ENCODE results near the gene GEMIN5. TPM values are rescaled to one million over a fixed set of nuclear protein-coding genes. Genes with fewer than 3 reads are reported as not detected.
"Not testable (repeated sequence)": the region's sequence is repeated elsewhere in the genome, so short reads cannot be mapped to it uniquely, and the experiment has no call there.

The GEMIN5 gene, protein sequence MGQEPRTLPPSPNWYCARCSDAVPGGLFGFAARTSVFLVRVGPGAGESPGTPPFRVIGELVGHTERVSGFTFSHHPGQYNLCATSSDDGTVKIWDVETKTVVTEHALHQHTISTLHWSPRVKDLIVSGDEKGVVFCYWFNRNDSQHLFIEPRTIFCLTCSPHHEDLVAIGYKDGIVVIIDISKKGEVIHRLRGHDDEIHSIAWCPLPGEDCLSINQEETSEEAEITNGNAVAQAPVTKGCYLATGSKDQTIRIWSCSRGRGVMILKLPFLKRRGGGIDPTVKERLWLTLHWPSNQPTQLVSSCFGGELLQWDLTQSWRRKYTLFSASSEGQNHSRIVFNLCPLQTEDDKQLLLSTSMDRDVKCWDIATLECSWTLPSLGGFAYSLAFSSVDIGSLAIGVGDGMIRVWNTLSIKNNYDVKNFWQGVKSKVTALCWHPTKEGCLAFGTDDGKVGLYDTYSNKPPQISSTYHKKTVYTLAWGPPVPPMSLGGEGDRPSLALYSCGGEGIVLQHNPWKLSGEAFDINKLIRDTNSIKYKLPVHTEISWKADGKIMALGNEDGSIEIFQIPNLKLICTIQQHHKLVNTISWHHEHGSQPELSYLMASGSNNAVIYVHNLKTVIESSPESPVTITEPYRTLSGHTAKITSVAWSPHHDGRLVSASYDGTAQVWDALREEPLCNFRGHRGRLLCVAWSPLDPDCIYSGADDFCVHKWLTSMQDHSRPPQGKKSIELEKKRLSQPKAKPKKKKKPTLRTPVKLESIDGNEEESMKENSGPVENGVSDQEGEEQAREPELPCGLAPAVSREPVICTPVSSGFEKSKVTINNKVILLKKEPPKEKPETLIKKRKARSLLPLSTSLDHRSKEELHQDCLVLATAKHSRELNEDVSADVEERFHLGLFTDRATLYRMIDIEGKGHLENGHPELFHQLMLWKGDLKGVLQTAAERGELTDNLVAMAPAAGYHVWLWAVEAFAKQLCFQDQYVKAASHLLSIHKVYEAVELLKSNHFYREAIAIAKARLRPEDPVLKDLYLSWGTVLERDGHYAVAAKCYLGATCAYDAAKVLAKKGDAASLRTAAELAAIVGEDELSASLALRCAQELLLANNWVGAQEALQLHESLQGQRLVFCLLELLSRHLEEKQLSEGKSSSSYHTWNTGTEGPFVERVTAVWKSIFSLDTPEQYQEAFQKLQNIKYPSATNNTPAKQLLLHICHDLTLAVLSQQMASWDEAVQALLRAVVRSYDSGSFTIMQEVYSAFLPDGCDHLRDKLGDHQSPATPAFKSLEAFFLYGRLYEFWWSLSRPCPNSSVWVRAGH (N-terminal part only)
- 22.6 and 27.3 TPM in 2 replicates for total RNA-seq (2014; rRNA removed)
- 7.9 TPM for polyA plus RNA-seq (2012)

- DNase-seq (ENCODE audit: low read depth): peak; percentile 80
Observed at GRCh38 chr5:154937718-154938466, at the start of gene GEMIN5. Gene GEMIN5 (minus strand): TSS chr5:154938211. CDS start chr5:154938133, 78 bp downstream.

GRCh38 chr5:154986151-154986550 lies 48.1 kb upstream of the GEMIN5 start:
- peak; percentile 81 for DNase-seq (ENCODE audit: low read depth)

DNA sequence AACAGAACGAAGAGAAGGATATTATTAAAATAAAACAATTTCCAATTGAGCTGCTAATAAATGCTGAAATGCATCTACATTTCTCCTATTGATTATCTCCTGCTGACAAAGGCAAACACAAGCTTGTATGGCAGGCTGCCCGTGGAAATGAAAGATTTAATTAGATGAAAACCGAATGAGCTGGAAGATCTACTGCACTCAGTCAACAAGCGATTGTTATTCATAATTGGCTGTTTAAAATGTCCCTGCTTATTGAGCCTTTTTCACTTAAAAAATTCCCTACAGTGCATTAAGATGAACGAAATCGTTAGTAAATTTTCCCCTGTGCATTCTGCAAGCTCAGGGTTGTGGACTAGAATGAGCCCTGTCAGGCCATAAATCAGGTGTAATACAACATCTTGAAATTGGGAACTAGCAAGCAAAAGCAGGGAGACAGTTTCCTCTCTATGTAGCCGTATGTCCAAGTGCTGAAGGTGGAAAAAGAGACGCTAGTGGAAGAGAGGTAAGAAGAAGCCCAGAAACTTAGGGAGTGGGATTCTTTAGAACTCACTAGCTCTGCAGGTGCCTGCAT lies 47.0 kb upstream of the GEMIN5 start:
- no peak for DNase-seq (ENCODE audit: low read depth)

DNA sequence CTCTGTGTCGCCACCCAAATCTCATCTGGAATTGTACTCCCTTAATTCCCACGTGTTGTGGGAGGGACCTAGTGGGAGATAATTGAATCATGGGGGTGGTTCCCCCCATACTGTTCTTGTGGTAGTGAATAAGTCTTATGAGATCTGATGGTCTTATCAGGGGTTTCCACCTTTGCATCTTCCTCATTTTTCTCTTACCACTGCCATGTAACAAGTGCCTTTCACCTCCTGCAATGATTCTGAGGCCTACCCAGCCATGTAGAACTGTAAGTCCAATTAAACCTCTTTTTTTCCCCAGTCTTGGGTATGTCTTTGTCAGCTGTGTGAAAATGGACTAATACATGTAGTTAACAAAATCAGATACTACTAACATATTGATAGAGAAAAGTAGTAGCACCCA lies 40.3 kb upstream of the GEMIN5 start:
- DNase-seq (ENCODE audit: low read depth): not testable (repeated sequence)

DNA sequence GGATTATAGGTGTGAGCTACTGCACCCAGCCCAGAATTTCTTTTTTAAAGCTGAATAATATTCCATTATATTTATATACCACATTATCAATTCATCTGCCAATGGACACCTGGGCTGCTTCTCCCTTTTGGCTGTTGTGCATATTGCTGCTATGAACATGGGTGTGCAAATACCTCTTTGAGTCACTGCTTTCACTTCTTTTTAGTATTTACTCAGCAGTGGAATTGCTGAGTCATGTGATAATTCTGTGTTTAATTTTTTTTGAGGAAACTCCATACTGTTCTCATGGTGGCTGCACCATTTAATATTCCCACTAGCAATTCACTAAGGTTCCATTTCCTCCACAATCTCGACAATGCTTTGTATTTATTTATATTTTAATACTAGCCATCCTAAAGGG lies 39.4 kb upstream of the GEMIN5 start:
- DNase-seq (ENCODE audit: low read depth): no peak

DNA sequence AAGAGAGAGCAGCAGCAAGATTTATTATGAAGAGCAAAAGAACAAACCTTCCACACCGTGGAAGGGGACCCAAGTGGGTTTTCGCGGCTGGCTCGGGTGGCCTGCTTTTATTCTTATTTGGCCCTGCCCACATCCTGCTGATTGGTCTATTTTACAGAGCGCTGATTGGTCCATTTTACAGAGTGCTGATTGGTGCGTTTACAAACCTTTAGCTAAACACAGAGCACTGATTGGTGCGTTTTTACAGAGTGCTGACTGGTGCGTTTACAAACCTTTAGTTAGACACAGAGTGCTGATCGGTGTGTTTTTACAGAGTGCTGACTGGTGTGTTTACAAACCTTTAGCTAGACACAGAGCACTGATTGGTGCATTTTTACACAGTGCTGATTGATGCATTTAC lies 38.1 kb upstream of the GEMIN5 start:
- not testable (repeated sequence) for DNase-seq (ENCODE audit: low read depth)

- peak; percentile 46 for DNase-seq (ENCODE audit: low read depth)
Observed at GRCh38 chr5:154972476-154973080, 34.6 kb upstream of the GEMIN5 start.

DNA sequence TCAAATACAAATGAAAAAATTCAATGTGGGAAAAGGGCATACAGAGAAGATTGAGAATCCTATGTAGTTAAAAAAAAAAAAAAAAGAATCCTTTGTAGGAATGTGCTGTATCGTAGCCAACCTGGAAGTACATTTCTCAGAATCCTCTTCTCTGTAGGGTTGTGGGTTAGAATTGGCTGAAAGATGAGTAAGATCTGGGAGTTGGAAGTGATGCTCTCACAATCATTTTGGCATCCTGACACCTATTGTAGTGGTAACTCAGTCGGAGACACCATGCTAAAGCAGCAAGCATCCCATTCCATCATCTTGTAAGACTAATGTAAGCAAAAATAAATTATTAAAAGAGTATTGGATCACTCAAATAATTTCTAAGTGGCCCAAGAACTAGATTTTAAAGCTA lies 33.5 kb upstream of the GEMIN5 start:
- DNase-seq (ENCODE audit: low read depth): no peak

DNA sequence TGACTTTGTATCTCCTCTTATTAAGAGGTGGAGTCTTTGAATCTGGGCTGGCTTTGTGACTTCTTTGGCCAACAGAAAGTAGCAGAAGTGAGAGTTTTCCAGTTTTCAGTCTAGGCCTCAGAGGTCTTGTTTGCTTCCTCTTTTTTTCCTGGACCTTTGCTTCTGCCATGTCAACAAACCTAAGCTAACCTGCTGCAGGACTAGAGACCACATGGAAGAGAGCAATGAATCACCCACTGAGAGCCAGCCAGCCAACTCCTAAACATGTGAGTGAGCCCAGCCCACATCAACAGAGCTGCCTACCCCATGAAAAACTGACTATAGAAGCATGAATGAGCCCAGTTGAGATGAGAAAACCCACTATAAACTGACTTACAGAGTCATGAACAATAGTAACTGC lies 32.7 kb upstream of the GEMIN5 start:
- DNase-seq (ENCODE audit: low read depth): peak; percentile 8

DNA sequence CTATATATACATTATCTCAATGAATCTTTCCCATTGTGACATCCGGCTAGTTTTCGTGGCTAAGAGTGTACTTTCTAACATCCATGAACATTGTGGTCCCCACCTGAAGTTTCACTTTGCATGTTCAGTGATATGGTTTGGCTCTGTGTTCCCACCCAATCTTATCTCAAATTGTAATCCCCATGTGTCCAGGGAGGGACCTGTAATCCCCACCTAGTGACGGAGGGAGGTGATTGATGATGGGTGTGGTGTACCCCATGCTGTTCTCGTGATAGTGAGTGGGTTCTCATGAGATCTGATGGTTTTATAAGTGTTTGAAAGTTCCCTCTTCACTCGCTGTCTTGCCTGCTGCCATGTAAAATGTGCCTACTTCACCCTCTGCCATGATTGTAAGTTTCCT lies 30.9 kb upstream of the GEMIN5 start:
- DNase-seq (ENCODE audit: low read depth): no peak

DNA sequence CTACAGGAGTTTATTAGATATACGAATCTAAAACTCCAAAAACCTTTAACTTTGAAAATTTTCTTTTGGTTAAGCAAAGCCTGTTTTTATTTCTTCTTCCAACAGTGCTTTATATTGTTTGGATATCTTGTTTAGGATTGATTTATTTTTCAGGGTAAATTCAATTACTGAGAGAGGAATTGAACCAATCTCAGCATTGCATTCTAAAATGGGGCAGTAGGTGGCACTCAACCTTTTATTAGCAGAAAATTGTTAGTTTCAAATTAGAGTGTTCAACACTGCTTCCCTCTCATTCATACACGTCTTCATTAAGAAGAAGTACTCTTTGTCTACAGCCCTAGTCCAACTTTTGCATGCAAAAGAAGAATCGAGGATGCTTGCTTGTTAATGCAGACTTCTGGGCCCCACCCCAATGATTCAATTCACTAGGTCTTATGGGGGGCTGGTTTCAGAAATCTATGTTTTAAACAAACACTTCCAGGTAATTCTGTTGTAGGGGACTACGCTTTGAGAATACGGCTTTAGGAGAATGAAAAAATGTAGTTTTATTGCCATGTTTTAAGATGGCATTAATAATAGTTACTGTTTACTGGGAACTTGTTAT lies 29.5 kb upstream of the GEMIN5 start:
- peak; percentile 10 for DNase-seq (ENCODE audit: low read depth)

- DNase-seq (ENCODE audit: low read depth): no peak
Observed at GRCh38 chr5:154966874-154967273, 28.9 kb upstream of the GEMIN5 start.

DNA sequence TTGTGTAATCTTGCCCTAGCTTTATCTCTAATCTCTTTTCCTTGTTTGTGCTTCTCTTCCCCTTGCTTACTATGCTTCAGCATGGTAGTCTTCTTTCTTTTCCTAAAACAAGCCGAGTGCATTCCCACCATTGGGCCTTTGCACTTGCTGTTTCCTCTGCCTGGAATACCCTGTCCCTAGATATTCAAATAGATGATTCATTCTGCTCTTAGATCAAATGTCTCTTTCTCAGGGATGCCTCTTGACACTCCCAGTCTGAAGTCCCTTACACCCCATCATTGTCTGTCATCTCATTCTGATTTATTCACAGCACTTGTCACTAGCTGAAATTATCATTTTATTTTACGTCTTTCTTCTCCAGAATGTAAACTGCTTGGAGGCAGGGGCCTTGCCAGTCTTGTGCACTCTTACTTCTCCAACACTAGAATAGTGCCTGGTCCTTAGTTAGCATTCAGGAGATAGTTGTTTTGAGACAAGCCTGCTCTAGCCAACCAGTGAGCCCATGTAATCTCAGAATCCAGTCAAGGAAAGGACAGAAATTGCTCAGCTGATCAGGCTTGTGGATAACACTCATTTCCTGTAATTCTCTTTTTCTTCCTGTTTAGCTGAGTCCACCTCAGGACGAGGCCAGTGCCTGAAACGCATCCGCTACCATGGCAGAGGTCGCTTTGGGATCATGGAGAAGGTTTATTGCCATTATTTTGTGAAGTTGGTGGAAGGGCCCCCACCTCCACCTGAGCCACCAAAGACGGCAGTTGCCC lies 28.2 kb upstream of the GEMIN5 start:
- DNase-seq (ENCODE audit: low read depth): no peak

- DNase-seq (ENCODE audit: low read depth): peak; percentile 84
Observed at GRCh38 chr5:154962494-154962893, 24.5 kb upstream of the GEMIN5 start.

DNA sequence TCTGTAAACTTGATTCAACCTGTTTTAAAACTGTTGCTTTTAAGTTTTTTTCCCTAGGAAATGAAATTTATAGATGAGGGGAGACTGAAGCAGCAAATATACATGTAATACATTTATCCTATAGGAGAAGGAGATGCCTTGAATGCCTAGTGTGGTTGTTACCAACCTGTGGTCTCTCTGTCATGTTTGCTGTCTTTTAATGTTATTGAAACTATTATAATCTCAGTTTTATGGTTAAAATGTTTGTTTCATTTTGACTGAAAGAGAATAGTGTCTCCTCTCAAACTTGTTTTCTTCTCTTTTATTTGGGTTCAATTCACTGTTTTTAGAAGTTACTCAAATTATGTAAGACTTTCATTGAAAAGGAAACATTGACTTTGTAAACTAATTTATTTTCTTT lies 18.7 kb upstream of the GEMIN5 start:
- no peak for DNase-seq (ENCODE audit: low read depth)

GRCh38 chr5:154949781-154950180 lies 11.8 kb upstream of the GEMIN5 start:
- DNase-seq (ENCODE audit: low read depth): no peak

- no peak for DNase-seq (ENCODE audit: low read depth)
Observed at GRCh38 chr5:154948313-154948712, 10.3 kb upstream of the GEMIN5 start.

- no peak for DNase-seq (ENCODE audit: low read depth)
Observed at GRCh38 chr5:154947778-154948177, 9.8 kb upstream of the GEMIN5 start.

Measured in LHCN-M2 (cell line).